HG03432 (cell line): ENCODE measurements around the gene EMD.
A peak's percentile ranks its signal among the peaks of the same experiment; 100 is the strongest.

Source experiments
- ATAC-seq: cut with Tn5 transposase; IDR thresholded peaks from one replicate; pipeline ENCODE4 v1.9.1; 2021; ENCODE audit warnings: mild to moderate bottlenecking, moderate library complexity; ENCODE audit not compliant: unreplicated experiment

EMD gene

DNA sequence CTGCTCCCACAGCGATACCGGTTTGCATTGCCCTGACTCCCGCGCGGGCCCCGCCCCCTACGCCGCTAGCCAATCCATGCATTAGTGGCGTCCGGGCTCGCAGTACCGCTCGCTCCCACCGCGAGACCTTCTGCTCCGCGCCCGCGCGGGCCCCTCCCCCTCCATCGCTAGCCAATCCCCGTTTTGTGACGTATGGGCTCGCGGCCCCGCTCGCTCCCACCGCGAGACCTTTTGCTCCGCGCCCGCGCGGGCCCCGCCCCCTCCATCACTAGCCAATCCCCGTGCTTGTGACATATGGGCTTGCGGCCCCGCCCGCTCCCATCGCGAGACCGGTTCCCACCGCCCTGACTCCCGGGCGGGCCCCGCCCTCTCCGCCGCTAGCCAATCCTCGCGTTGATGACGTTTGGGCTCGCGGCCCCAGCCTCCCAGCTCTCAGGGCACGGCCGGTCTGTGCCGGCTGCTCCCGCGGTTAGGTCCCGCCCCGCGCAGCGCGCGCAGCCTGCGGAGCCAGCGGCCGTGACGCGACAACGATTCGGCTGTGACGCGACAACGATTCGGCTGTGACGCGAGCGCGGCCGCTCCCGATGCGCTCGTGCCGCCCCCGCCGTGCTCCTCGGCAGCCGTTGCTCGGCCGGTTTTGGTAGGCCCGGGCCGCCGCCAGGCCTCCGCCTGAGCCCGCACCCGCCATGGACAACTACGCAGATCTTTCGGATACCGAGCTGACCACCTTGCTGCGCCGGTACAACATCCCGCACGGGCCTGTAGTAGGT, at the start of gene EMD:
Gene EMD (plus strand): TSS at position 497 of the 770 bp plus-strand sequence. CDS start 190 bp downstream, at position 687.
- ATAC-seq, result peak; percentile 83

DNA sequence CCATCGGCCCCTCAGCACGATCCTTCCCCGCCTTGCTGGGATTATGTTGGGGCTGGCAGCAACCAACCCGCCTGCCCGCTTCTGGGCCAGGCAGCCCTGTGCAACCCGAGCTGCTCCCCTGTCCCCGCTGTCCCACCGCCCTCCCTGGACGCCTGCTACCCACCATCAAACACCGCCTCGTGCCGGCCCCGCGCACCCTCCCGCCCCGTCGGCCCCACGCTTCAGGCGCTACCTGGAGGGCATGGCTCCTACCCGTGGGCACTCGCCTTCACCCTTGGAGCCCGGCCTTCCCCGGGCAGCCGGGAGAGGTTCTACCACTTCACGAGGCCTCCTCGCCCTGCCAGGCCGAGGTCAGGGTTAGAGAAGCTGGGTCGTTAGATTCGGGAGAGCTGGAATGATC, 46.5 kb upstream of the EMD start:
- no peak for ATAC-seq

DNA sequence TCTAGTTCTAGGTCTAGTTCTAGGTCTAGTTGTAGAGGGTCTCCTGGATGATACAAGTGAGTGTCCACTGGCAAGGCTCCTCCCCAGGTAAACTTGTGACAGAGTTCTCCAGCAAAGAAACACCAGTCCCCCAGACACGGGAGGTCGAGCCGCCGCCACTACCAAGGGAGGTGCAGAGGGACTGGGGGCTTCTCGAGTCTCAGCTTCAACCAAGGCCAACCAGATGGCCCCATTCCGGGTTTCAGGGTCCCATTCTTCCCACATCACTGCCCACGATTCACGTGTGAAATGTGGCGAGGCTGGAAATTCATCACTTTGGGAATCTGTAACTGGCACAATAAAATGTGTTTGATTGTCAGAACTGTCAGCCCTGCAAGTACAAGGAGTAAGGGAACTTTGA, 46.0 kb upstream of the EMD start:
- no peak for ATAC-seq

DNA sequence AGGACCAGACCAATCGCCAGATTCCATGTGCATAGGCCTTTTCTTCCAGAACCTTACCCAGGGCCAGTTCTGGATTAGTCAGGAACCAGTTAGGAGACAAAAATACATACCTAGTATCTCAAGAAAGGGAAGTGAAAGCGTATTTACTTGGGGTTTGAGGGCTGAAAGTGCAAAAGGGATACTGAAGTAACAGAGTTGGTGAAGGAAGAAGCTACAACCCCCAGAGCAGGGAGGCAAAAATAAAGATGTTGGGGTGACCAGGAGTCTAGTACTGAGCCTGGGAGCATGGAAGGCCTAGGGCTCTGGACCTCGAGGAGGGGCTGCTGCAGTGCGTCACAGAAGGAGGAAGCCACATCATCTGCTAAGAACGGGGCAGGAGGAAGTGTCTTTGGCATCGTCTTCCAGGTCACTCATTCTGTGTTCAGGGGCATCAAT, 45.2 kb upstream of the EMD start:
- ATAC-seq, result peak; percentile 64

DNA sequence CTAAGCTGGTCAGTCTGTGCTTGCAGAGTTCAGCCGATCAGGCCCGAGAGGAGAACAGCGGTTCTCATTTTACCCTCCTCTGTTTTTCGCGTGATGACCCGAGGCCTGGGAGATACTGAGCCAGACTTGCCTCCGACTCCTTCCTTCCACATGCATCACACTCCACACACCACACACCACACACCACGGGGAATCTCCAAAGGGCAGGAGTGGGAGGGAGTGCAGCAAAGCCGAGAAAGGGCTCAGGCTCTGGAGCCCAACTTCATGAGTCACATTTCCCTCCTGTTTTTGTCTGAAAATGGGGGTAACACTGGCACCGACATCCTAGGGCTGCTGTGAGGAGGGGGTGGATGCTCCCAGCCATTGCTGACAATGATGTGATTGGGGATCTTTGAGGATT, 44.6 kb upstream of the EMD start:
- ATAC-seq, result no peak

DNA sequence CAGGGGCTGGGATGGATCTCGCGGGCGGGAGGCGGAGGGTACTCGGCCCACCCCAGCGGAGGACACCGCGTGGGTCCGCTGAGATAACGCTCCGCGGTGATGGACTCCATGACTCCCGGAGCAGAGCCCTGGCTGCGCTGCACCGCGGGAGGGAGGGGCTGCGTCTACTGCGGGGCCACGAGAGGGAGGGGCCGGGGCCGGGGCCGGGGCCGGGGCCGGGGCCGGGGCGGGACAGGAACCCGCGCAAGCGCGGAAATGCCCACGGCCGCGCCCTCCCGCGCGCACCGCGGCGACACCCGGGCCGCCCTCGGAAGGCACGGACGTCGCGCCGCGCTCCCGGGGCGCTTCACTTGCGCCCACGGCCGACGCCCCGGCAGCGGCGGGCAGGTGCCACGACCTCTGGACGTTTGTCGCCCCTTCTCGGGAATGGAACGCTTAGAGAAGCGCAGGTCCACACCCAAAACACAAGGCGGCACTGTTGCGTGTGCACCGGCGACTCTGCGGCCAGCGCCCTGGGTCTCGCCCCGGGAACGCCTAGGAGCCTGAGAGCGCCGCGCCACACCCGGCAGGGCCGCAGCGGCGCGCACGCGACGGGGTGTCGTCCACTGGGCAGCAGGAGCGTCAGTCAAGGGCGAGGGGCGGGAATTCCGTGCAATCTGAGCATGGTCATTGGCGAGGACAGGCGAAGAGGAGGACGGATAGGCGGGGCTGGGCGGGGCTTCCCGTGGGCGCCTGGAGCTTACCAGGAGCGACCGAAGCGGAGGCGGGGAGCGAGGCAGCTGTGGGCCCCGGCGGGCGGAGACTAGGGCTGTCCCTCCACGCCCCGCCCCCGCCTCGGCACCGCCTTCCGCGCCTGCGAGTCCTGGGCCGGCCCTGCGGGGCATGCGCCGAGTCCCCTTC, 37.4 kb upstream of the EMD start:
- peak; percentile 74 for ATAC-seq

DNA sequence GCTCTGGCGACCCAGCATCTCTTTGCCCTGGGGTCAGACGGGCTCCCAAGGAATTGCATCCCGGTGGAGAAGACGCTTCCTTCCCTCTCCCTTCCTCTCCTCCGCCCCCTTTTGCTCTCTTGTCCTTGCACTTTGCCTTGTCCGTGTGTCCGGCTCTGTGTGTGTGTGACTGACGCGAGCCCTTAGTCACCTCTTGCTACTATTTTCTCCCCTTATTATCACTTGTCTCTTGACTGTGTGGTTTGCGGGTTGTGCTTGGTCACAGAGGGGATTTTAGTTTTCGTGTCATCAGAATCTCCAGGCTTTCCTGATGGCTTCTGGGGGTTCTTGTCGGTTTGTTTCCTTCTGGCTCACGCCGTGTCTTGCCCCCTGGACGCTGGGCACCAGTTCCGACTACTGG, 36.0 kb upstream of the EMD start:
- ATAC-seq, result peak; percentile 15

DNA sequence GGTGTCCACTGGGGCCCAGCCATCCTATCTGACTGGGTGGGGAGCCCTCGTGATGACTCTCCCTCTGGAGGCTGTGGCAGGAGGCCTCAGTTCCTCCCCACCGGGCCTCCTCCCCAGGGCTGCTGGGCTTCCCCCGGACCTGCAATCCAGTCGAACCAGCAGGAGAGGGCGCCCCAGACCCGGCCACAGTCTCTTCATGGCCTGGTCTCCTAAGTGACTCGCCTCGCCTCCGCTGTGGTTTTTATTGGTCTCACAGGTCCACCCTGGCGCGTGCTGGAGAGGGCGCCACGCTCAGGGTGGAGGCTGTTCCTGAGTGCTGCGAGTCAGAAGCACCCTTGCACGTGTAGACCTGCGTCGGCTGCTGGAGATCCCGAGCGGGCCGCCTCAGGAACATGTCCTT, 35.5 kb upstream of the EMD start:
- peak; percentile 25 for ATAC-seq

DNA sequence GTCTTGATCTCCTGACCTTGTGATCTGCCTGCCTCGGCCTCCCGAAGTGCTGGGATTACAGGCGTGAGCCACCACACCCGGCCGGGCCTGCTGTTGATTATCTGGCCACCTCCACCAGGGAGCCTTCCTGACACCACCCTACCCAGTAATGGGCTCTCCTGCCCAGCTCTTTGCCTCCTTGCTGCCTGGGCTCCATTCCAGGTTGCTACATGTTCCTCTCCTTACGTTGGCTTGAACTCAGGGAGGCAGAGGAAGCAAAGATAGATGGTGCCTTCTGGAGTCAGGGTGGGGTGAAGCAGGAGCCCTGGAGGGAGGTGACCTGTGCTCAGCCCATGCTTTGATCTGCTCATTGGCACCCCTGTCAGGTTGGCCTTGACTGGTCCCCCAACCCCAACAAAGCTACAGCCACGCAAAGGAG, 31.0 kb upstream of the EMD start:
- no peak for ATAC-seq

DNA sequence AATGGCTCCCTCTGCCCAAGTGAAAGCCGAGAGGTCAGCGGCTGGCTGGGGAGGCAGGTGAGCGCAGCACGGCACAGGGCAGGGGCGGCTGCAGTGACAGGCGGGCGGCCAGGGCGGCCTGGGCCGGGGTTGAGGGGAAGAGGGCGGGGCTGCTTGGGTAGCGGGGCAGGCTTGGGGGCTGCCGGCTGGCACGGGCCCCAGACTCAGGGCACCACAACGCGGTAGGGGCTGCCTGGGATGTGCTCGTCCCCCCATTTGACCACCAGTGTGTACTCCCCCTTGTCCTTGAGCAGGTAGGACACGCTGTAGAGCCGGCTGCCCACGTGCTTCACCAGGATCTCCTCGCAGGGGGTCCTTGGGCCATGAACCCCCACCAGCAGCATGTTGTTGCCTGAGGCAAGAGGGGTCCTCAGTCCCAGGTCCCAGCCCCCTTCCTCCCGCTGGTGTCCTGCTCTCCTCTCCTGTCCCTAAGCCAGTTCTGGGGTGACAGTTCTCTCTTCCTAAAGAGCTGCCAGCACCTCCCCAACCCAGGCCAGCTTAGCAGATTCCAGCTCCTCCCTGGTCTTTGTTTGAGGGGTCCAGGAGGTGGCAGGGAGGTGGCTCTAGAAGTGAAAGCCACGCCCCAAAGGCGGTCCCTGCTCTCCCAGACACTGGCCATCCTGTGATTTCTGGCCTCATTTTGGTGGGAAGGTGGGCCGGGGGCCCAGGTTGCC, 30.3 kb upstream of the EMD start:
- no peak for ATAC-seq

DNA sequence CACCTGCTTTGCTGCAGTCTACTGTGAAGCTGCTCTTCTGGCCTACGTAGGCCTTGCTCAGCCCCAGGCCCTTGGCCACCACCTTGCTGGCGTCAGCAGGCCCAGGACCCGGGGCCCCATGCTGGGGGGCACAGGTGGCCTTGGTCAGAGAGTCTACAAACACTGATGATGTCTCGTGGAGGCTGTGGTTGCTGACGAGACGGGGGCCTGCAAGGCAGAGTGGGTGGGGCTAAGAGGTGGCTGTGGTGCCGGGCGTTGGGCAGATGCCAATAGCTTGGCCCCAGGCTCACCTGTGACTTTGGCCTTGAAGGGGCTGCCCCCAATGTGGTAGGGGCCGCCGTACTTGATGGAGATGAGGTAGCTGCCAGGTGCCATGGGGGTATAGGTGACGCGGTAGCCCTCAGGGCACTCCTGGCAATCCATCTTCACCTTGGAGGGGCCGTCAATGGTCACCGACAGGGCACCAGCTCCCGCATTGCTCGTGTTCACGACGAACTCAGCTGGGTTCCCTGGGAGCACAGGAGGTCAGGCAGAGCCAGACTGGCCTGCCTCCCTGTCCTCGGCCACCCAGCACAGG, 29.6 kb upstream of the EMD start:
- ATAC-seq, result no peak

DNA sequence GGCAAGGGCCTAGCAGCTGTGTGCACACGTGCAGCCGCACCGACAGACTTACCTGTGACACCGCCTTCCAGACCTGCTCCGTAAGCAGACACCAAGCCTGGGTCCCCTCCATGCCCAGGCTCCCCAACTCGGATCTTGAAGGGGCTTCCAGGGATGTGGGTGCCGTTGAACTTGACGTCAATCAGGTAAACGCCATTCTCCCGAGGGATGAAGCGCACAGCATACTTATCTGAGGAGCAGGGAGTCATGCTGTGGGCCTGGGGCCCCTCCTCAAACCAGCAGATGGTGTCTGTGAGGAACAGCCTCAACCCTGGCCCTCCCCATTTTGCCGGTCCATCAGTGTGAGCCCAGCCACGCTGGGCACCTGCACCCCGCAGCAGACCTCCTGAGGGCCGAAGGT, 29.1 kb upstream of the EMD start:
- ATAC-seq, result no peak

DNA sequence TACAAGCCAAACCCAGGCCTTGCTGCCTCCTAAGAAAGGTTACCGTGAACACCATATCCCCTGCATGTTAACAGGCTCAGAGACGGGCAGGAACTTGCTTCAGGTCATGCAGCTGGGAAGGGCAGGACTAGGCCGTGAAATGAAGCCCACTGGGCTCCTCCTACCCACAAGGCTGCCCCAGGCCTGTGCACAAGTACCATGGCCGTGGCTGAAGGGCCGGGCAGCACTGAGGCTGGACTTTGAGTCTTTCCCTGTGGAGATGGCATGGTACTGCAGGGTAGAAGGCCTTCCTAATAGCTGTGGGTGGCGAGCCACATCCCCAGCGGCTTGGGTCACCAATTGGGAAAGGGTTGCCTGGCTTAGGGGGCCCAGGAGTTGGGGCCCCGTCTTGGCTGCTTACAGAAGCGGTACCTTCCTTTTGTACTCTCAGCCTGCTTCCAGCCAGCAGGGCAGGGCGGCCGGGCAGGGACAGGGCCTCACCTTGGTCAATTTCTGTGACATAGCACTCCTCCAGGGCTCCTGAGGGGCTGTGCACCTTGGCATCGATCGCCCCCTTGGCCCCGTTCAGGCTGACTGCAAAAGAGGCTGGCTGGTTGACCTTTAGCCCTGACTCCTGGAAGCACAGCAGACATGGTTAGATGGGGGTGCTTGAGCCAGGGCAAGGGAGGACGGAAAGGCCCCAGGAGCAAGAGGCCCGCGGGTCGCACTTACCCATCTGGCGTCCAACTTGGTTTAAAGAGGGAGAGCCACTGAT, 28.5 kb upstream of the EMD start:
- ATAC-seq, result no peak

DNA sequence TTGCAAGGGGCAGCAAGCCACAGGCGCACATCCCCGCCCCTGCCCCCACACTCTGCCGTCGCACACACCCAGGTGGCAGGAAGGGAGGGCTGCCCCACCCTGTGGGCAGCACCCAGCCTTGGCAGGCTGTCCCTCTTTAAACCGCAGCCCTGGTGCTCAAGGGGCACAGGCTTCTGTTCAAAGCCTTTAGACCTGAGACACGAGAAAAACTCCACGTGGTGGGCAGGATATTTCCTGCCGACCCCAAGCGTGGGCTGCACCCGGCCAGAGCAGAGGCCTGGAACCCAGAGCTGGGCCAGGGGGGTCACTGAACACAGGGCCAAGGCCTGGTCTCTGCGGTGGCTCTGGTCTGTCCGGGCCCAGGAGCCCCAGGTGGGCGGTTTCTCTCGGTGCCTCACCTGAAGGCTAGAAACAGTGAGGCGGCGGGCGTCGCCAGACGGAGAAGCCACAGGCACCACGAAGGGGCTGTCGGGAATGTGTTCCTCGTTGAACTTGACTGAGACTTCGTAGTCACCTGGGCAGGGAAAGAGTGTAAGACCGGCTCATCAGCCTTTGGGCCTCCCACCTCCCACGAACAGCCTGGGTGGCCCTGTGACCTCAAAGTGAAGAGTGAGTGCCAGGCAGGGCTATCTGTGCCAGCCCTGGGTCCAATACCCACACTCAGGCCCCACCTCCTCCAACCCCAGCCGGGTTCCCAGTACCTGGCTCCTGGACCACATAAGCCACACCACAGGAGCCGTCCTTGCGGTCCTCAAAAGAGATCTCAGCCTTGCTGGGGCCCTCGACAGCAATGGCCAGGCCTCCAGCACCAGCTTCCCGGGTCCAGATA, 27.7 kb upstream of the EMD start:
- no peak for ATAC-seq

DNA sequence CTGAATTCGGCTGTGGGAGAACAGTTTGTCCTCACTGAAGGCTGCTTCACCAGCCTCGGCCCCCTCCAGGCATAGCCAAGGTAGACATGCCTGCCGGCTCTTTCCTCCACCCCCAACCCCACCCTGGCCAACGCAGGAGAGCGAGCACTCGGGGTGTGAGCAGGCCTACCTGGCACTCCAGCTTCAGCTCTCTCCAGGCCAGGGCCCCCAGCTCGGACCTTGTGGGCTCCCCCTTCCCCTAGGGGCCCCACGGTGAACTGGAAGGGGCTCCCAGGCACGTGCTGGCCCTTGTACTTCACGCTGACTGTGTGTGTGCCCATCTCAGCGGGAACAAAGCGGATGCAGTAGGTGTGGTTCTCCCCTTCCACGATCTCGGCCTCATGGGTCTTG, 27.1 kb upstream of the EMD start:
- no peak for ATAC-seq

DNA sequence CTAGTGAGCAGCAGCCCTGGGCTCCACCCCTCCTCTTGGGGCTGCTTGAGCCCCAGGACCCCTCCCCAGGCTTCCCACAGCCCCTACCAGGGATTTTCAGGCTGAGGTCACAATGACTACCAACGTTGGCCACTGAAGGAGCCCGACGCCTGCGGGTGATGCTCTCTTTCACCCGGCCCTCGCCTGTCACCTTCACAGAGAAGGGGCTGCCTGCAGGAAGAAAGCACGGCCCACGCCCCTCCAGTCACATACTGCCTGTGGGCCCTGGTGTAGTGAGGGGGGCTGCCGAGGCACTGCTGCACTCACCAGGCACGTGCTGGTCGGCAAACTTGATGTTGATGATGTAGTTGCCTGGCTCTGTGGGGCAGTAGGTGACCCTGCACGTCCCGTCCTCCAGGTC, 26.6 kb upstream of the EMD start:
- ATAC-seq, result no peak

DNA sequence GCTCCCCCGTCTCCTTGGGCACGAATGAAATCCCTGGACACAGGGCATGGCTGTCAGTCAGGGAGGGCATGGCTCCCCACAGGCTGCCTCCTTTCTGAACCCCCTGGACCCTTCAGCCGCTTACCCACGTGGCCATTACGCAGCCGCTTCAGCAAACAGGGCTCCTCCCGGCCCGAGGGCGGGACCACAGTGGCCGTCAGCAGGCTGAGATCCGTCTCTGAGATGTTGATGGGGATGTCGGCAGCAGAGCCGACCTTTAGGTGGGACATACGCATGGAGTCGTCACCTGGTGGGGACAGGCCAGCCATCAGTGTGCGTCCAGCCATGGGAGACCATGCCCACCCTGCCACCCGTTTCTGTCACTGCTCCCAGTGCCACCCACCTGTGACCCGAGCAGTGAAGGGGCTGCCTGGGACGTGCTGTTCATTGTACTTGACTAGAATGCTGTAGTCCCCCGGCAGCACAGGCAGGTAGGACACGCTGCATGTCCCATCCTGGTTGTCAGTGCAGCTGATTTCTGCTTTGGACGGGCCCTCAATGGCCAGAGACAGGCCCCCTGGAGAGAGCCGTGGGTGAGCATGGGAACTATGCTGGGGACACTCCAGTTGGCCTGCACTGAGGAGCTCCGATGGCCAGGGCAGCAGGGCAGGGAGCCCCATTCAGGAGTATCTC, 25.8 kb upstream of the EMD start:
- no peak for ATAC-seq

DNA sequence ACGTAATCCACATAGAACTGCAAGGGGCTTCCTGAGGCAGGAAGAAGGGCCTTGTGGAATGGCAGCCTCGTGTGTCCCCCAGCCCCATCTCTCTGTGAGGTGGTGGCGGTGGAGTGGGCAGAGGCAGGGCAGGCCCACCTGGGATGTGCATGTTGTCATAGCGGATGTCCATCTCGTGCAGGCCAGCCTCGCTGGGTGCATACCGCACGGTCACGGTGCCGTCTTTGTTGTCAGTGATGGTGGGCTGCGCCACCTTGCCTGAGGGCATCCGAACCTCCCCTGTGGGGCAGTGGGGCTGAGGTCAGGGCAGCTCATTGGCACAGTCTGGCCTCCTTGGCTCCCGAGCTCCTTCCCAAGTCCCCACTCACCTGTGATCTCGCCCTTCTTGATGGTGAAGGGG, 25.1 kb upstream of the EMD start:
- no peak for ATAC-seq

DNA sequence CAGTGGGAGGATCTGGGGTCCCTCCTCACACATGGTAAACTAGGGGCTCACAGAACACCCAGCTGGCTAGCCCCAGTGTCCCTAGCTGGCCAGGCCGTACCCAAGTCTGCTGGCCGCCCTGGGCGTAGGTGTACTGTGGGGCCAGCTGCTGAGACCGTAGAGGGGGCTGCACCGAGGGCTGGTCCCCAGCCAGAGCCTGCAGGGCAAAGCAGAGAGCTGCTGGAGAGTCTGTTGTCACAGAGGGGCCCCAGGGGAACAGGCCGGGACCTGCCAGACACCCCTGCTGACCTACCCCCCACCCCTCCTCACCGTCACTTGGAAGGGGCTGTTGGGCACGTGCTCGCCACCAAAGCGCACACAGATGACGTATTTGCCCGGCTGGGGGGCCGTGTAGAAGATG, 24.6 kb upstream of the EMD start:
- ATAC-seq, result no peak
